Neural cell (in vitro differentiated cells): ENCODE results near the gene HJURP.

ENCODE experiments used
- CTCF ChIP-seq: fragments of 450-650 bp; IDR thresholded peaks from 2 replicates; pipeline ENCODE4 v1.5.1; 2014; ENCODE audit warnings: antibody characterized with exemption, mild to moderate bottlenecking, moderate library complexity; ENCODE audit not compliant: poor library complexity, severe bottlenecking
- RAD21 ChIP-seq: fragments of 450-650 bp; conservative IDR thresholded peaks from 2 replicates; pipeline ENCODE4 v1.6.1; 2014; ENCODE audit warnings: antibody characterized with exemption, mild to moderate bottlenecking, moderate library complexity
- TF ChIP-seq, protein P1 (sequence below): IDR thresholded peaks from 2 replicates; pipeline ENCODE4 v1.6.1; 2012; ENCODE audit warnings: borderline replicate concordance

DNA sequence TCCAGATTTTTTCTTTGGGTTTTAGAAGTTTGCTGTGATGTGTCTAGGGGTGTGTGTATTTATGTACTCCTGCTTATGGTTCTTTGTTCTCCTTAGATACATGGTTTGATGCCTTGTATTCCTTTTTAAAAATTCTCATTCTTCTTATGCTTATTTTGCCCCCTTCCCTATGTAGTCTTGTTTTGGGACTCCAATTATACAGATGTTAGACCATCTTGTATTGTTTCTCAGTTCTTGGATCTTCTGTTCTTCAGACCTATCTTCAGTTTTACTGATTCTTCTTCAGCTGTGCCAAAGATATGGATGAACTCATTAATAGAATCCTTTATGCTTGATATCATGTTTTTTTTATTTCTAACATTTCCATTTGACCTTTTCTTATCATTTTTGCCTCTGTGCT is 28.0 kb upstream of the HJURP start:
- TF ChIP-seq CTCF (no peak), RAD21 (no peak)
- TF ChIP-seq, protein P1, sequence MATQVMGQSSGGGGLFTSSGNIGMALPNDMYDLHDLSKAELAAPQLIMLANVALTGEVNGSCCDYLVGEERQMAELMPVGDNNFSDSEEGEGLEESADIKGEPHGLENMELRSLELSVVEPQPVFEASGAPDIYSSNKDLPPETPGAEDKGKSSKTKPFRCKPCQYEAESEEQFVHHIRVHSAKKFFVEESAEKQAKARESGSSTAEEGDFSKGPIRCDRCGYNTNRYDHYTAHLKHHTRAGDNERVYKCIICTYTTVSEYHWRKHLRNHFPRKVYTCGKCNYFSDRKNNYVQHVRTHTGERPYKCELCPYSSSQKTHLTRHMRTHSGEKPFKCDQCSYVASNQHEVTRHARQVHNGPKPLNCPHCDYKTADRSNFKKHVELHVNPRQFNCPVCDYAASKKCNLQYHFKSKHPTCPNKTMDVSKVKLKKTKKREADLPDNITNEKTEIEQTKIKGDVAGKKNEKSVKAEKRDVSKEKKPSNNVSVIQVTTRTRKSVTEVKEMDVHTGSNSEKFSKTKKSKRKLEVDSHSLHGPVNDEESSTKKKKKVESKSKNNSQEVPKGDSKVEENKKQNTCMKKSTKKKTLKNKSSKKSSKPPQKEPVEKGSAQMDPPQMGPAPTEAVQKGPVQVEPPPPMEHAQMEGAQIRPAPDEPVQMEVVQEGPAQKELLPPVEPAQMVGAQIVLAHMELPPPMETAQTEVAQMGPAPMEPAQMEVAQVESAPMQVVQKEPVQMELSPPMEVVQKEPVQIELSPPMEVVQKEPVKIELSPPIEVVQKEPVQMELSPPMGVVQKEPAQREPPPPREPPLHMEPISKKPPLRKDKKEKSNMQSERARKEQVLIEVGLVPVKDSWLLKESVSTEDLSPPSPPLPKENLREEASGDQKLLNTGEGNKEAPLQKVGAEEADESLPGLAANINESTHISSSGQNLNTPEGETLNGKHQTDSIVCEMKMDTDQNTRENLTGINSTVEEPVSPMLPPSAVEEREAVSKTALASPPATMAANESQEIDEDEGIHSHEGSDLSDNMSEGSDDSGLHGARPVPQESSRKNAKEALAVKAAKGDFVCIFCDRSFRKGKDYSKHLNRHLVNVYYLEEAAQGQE = no peak
